Aorta (tissue), 5 donors: ENCODE data around the gene TMEM141. TPM values are rescaled to one million over a fixed set of nuclear protein-coding genes. Genes with fewer than 3 reads are reported as not detected.
"Not testable (repeated sequence)": the region's sequence is repeated elsewhere in the genome, so short reads cannot be mapped to it uniquely, and the experiment has no call there.

Experiments used
- ATAC-seq: fragments of 200-7000 bp; cut with Tn5 transposase; one replicate; pipeline ENCODE4 v1.9.1; 2022; ENCODE audit warnings: moderate library complexity; ENCODE audit not compliant: low FRiP score
- DNase-seq, 2 donors: peaks; one replicate each; pipeline ENCODE4 v3.0.0-alpha.2; 2020
- H3K27ac ChIP-seq, 2 donors: one replicate each; pipeline ENCODE4 v1.5.1; 2013; ENCODE audit warnings: low read length in 2 of 2, mild to moderate bottlenecking in 2 of 2, moderate library complexity in 2 of 2, control low read depth in 1 of 2, inconsistent platforms in 1 of 2, low read depth in 1 of 2
- H3K27me3 ChIP-seq, 2 donors: one replicate each; pipeline ENCODE4 v1.6.1; 2013; ENCODE audit warnings: control low read depth in 1 of 2, low read length in 1 of 2, mild to moderate bottlenecking in 1 of 2, moderate library complexity in 1 of 2; ENCODE audit not compliant: insufficient read depth in 2 of 2, control insufficient read depth in 1 of 2
- H3K36me3 ChIP-seq, 2 donors: one replicate each; pipeline ENCODE4 v1.6.1; 2013; ENCODE audit warnings: control low read depth in 1 of 2, low read length in 1 of 2, mild to moderate bottlenecking in 1 of 2; ENCODE audit not compliant: insufficient read depth in 2 of 2, control insufficient read depth in 1 of 2
- H3K4me1 ChIP-seq, 2 donors: one replicate each; pipeline ENCODE4 v1.6.1; 2013; ENCODE audit warnings: low read length in 2 of 2, control low read depth in 1 of 2, mild to moderate bottlenecking in 1 of 2, moderate library complexity in 1 of 2; ENCODE audit not compliant: insufficient read depth in 2 of 2, control insufficient read depth in 1 of 2
- H3K4me3 ChIP-seq, 2 donors: one replicate each; pipeline ENCODE4 v1.5.1; 2013; ENCODE audit warnings: low read length in 2 of 2, control low read depth in 1 of 2, mild to moderate bottlenecking in 1 of 2
- H3K9me3 ChIP-seq: one replicate; pipeline ENCODE4 v1.6.1; 2013; ENCODE audit warnings: mild to moderate bottlenecking, low read length; ENCODE audit not compliant: control insufficient read depth
- WGBS, 2 donors: extraction: QIAGEN DNeasy Blood & Tissue Kit; methylation state at CpG; one replicate each; pipeline ENCODE4 v1.1.7; 2013; 5-methylcytosine and 5-hydroxymethylcytosine counted together
- intact Hi-C, 2 donors: fragments of 100-400 bp; cut with DNase I; formaldehyde crosslinking; loops; one replicate each; pipeline versions ENCODE4 v1.14.2 to v1.15.0; 2022
- polyA plus RNA-seq, 2 donors: library from polyadenylated mRNA; stranded (reverse); fragments of 200-250 nt; gene quantifications; one replicate each; pipeline ENCODE4 v1.2.3, GENCODE V29; 2013
- total RNA-seq, 2 donors: library from RNA; stranded (reverse); fragmentation: NEBNext Ultra II Directional; extraction: Animal tissue kit (Norgen Biotek cat#: 25700); gene quantifications; one replicate each; pipeline ENCODE4 v1.2.1, GENCODE V29; 2021
- donor health status: healthy with polysubstance abuse.
- donor health status: Bipolar disorder and iron deficiency.
- donor health status: DM: no; HTN: no; CAD: no.
- donor health status: DM: no; HTN: no; CAD: no.
- donor health status: DM: yes; HTN: yes; CAD: no.

The TMEM141 gene
- total and polyA plus RNA-seq, 4 donors: 26.6 to 95.8 (median 42.0) TPM

DNA sequence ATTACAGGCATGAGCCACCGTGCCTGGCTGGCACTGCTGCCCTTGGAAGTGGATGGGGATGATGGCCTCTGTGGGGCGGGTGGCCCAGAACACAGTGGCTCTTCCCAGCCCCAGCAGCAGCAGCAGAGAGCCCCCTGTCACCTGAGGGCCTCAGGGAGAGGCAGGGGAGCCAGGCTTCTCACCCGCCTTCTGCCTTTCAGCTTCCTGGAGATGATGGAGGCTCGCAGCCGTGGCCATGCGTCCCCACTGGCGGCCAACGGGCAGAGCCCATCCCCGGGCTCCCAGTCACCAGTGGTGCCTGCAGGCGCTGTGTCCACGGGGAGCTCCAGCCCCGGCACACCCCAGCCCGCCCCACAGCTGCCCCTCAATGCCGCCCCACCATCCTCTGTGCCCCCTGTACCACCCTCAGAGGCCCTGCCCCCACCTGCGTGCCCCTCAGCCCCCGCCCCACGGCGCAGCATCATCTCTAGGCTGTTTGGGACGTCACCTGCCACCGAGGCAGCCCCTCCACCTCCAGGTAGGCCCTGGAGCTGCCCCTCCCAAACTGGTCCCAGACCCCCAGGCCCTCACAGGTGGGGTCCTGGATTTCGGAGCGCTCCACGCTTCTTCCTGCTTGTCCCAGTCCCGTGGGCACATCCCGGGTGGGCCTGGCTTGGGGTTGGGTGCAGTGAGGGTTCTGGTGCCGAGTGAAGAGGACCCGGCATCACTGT lies 46.2 kb downstream of the TMEM141 start:
- no peaks in the 10 kb centered on the region for H3K36me3 ChIP-seq
- ATAC-seq (no peak), DNase-seq (no peak)
- intact Hi-C loops: no loop called here
- no peak overlapping the region for H3K27ac ChIP-seq
- no peaks in the 10 kb centered on the region for H3K9me3 ChIP-seq
- no peaks in the 10 kb centered on the region for H3K27me3 ChIP-seq
- no peaks in the 10 kb centered on the region for H3K4me1 ChIP-seq
- no peak overlapping the region for H3K4me3 ChIP-seq
- WGBS, 2 donors: 90% methylated on average over 26 to 27 of the region's 27 CpGs

DNA sequence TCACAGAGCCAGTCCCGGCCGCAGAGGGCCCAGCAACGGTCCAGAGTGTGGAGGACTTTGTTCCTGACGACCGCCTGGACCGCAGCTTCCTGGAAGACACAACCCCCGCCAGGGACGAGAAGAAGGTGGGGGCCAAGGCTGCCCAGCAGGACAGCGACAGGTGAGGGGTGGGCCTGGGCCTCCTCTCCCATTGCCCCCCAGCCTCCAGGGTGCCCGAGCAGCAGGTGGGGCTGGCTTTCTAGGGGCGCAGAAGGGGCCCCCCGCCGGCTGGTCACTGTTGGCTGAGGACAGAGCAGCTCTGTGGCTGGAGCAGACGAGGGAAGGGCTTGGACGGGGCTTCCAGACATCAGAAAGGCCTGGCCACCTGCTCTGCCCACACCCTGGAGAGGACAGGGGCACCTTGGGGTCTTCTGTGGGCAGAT lies 46.7 kb downstream of the TMEM141 start:
- intact Hi-C loops, H3K9me3 ChIP-seq, ATAC-seq, H3K27me3 ChIP-seq, H3K36me3 ChIP-seq, H3K4me3 ChIP-seq, H3K27ac ChIP-seq, DNase-seq, H3K4me1 ChIP-seq: not testable (repeated sequence)
- 87 to 90% methylated on average over 15 of the region's 15 CpGs for WGBS, 2 donors

DNA sequence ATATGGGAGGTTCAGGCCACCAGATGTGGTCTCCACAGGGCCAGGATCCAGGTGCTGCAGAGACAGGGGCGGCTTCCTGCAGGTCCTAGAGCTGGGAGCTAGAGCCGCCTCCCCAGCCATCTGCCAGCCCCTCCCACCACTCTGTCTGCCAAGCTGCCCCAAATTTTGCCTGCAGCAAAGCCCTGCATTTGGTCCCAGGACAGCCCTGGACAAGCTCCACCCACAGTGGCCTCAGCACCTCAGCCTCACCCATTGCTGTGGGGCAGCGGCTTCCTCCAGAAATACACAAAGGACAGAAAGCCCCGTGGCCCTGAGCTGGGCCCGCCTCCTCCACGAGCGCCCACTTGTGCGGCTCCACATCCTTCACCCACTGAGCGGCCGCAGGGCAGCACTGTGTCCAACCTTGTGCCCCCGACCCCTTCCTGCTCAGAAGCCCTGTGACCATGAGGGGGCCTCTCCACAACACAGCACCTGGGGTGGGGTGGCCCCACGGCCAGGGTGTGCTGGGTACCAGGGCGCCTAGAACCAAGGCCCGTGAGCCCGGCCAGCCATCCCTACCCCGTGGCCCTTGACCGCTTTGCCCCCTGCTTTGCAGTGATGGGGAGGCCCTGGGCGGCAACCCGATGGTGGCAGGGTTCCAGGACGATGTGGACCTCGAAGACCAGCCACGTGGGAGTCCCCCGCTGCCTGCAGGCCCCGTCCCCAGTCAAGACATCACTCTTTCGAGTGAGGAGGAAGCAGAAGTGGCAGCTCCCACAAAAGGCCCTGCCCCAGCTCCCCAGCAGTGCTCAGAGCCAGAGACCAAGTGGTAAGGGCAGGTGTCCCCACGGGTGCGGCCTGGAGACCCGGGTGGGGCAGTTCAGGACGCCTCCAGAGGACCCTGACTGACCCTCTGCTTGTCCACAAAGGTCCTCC lies 47.4 kb downstream of the TMEM141 start:
- Histone ChIP-seq H3K27me3 (no peaks in the 10 kb centered on the region), H3K4me1 (no peaks in the 10 kb centered on the region), H3K27ac (no peak overlapping the region), H3K36me3 (no peaks in the 10 kb centered on the region), H3K9me3 (no peaks in the 10 kb centered on the region), H3K4me3 (no peak overlapping the region)
- 82 to 86% methylated on average over 29 of the region's 29 CpGs for WGBS, 2 donors
- no peak for DNase-seq
- intact Hi-C loops: no loop called here
- no peak for ATAC-seq

DNA sequence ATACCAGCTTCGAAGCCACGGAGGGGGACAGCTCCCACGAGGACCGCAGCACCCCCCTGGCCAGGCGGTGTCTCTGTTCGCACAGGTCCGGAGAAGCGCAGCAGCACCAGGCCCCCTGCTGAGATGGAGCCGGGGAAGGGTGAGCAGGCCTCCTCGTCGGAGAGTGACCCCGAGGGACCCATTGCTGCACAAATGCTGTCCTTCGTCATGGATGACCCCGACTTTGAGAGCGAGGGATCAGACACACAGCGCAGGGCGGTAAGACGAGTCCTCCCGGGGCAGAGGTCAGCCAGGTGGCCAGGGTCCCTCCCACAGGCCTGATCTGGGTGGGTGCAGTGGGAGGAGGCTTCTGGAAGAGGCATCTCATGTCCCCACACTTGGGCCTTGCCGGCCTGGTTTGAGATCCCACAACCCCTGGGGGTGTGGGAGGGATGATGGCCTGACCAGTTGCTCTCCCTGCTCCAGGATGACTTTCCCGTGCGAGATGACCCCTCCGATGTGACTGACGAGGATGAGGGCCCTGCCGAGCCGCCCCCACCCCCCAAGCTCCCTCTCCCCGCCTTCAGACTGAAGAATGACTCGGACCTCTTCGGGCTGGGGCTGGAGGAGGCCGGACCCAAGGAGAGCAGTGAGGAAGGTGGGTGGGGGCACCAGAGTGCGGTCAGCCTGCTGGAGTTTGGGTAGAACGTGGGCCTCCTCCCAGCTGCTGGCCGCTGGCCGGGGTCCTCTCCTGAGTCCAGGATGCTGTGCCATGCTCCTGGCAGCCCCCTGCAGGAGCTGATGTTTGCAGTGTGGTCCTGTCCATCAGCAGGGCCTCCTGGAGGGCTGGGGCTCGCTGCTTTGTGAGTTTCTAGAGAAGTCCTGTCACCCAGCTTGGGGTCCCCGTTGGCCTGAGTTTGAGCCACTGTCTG lies 48.3 kb downstream of the TMEM141 start:
- no peaks in the 10 kb centered on the region for H3K4me1 ChIP-seq
- no peak overlapping the region for H3K27ac ChIP-seq
- no peaks in the 10 kb centered on the region for H3K27me3 ChIP-seq
- DNase-seq: no peak
- intact Hi-C loops: loop anchor here in 1 of 2 donors (5.0 to 10.0 kb wide), 2 partner anchors 32 to 155 kb away; partner anchors contain the start of genes CLIC3, PAXX and RABL6
- WGBS, 2 donors: 87% methylated on average over 36 of the region's 36 CpGs
- no peaks in the 10 kb centered on the region for H3K36me3 ChIP-seq
- no peaks in the 10 kb centered on the region for H3K9me3 ChIP-seq
- no peak overlapping the region for H3K4me3 ChIP-seq
- ATAC-seq: no peak

DNA sequence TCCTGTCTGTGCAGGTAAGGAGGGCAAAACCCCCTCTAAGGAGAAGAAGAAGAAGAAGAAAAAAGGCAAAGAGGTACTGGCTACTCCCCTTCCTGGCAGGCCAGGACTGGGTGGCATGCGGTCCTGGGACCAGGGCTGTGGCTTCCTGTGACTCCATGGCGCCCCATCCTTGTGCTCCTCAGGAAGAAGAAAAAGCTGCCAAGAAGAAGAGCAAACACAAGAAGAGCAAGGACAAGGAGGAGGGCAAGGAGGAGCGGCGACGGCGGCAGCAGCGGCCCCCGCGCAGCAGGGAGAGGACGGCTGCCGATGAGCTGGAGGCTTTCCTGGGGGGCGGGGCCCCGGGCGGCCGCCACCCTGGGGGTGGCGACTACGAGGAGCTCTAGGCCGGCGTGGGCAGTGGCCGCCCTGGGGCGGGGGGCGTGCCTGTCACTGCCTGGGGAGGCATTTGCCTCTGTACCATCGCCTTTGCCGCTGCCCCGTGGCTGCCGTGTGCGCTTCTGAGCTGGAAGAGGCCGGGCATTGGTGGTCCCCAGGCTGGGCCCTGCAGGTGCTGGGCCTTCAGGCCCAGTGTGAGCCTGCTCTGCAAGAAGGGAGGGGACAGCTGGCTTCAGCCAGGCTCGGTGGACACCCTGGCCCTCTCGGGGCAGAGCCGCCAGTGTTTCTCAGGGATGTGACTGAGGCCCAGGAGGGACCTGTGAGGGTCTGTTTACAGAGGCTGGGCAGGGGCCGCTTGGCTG lies 49.2 kb downstream of the TMEM141 start:
- H3K4me1 ChIP-seq: no peaks in the 10 kb centered on the region
- no peak for DNase-seq
- 79 to 83% methylated on average over 29 to 32 of the region's 32 CpGs for WGBS, 2 donors
- no peak overlapping the region for H3K4me3 ChIP-seq
- no peak for ATAC-seq
- H3K36me3 ChIP-seq: no peaks in the 10 kb centered on the region
- H3K9me3 ChIP-seq: no peaks in the 10 kb centered on the region
- intact Hi-C loops: loop anchor here in 1 of 2 donors (5.0 to 10.0 kb wide), 2 partner anchors 33 to 154 kb away; partner anchors contain the start of genes CLIC3, PAXX and RABL6
- H3K27me3 ChIP-seq: no peaks in the 10 kb centered on the region
- H3K27ac ChIP-seq: no peak overlapping the region

DNA sequence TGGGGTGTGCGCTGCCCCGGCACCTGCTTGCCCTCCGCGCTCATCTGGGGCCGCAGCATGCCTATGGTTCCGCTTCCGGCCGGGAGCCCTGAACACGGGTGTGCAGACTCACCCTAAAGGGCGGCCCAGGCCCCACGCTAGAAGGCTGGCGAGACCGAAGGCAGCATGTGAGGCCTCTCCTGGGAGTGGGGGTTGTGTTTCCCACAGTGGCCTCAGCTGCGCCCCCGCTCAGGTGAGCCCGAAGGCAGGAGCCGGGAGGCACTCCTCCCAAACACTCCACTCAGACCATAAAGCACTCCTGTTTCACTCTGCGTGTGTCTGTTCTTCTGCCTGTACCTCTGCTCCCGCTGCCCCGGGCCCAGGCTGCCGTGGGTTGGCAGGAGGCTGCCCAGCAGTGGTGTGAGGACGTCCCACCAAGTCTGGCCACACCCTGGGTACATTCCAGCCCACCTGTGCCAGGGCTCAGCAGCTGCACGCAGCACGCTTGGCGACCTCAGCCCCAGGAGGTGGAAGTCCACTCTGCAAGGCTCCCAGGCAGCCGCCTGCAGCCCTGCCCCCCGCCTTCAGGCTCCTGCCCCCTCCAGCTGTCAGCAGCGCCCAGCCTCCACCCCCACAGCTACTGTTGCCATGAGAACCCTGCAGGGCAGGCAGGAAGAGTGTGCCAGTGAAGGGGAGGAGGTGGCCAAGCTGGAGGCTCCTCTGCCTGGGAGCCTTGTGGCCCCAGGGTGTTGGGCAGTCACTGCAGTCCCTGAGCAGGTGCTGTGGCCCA lies 49.9 kb downstream of the TMEM141 start:
- H3K4me1 ChIP-seq: no peaks in the 10 kb centered on the region
- no peak overlapping the region for H3K27ac ChIP-seq
- 63 to 65% methylated on average over 28 of the region's 28 CpGs for WGBS, 2 donors
- no peak overlapping the region for H3K4me3 ChIP-seq
- ATAC-seq (no peak), DNase-seq (no peak)
- no peaks in the 10 kb centered on the region for H3K27me3 ChIP-seq
- intact Hi-C loops: loop anchor here in 1 of 2 donors (5.0 to 10.0 kb wide), 2 partner anchors 34 to 154 kb away; partner anchors contain the start of genes CLIC3, PAXX and RABL6
- no peaks in the 10 kb centered on the region for H3K9me3 ChIP-seq
- no peaks in the 10 kb centered on the region for H3K36me3 ChIP-seq

DNA sequence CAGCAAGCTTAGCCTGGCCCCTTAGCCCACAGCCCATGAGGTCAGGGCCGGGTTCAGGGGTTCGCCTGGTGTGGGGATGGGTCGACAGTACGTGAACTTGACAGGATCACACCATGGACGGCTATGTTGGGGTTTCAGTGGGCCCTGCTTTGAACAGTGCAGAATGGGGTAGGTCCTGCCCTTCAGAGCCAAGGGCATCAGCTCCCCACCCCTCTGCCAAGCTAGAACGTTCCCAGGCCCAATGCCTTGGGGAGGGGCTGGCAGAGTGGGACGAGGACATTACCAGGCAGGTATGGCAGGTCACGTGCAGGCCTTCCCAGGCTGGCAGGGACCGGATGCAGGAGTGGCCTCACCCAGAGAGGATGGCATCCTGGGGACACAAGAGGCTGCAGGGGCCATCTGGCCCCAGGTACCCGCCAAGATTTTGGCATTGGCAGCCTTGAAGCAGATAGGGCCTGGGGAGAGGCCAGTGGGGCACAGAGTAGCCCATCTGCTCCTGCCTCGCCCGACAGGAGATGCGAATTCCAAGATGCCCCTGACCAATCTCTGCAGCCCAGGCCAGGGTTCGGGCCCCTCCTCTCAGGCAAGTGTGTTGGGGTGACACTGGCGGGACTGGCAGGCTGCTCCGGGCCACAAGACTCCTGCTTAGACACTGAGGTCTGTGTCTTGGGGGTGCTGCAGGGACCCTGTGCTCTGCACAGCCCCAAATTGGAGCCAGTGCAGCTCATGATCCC lies 50.7 kb downstream of the TMEM141 start:
- not testable (repeated sequence) for H3K4me1 ChIP-seq, ATAC-seq, H3K36me3 ChIP-seq, H3K27me3 ChIP-seq, H3K4me3 ChIP-seq, H3K9me3 ChIP-seq, H3K27ac ChIP-seq, DNase-seq
- WGBS, 2 donors: 44 to 45% methylated on average over 14 to 16 of the region's 16 CpGs
- intact Hi-C loops: loop anchor here in 1 of 2 donors (2.0 to 10.0 kb wide), 3 partner anchors 35 to 153 kb away; partner anchors contain the start of genes C8G, CLIC3, FBXW5 and PAXX
